H9 (cell line): ENCODE data around the gene B3GNT2. TPM values are rescaled to one million over a fixed set of nuclear protein-coding genes. Genes with fewer than 3 reads are reported as not detected.

Experiments used
- DNase-seq: peaks from one replicate; pipeline ENCODE4 v3.0.0-alpha.2; 2017
- H2AFZ ChIP-seq: one replicate; pipeline ENCODE4 v1.6.1; 2013; ENCODE audit warnings: mild to moderate bottlenecking, low read length, control low read depth, moderate library complexity
- H2AK5ac ChIP-seq: 2 replicates; pipeline ENCODE4 v1.6.1; 2013; ENCODE audit warnings: low read length, control low read depth, mixed read lengths; ENCODE audit not compliant: insufficient read length
- H2BK120ac ChIP-seq: one replicate; pipeline ENCODE4 v1.6.1; 2013; ENCODE audit warnings: low read depth, mild to moderate bottlenecking, low read length, control low read depth, inconsistent platforms; ENCODE audit not compliant: poor library complexity, severe bottlenecking
- H2BK12ac ChIP-seq: 2 replicates; pipeline ENCODE4 v1.6.1; 2013; ENCODE audit warnings: low read length, control low read depth, mixed read lengths, low read depth; ENCODE audit not compliant: insufficient read length
- H2BK15ac ChIP-seq: 2 replicates; pipeline ENCODE4 v1.6.1; 2013; ENCODE audit warnings: low read depth, low read length, control low read depth
- H2BK20ac ChIP-seq: one replicate; pipeline ENCODE4 v1.6.1; 2013; ENCODE audit warnings: low read depth, mild to moderate bottlenecking, low read length, control low read depth, inconsistent platforms; ENCODE audit not compliant: poor library complexity, severe bottlenecking
- H2BK5ac ChIP-seq: 2 replicates; pipeline ENCODE4 v1.6.1; 2013; ENCODE audit warnings: low read length, control low read depth, mixed read lengths; ENCODE audit not compliant: insufficient read length
- H3K14ac ChIP-seq: 2 replicates; pipeline ENCODE4 v1.6.1; 2013; ENCODE audit warnings: low read length, control low read depth; ENCODE audit not compliant: insufficient read depth
- H3K18ac ChIP-seq: 2 replicates; pipeline ENCODE4 v1.6.1; 2013; ENCODE audit warnings: low read depth, mild to moderate bottlenecking, mixed read lengths, low read length, control low read depth; ENCODE audit not compliant: insufficient read length
- H3K23ac ChIP-seq: 2 replicates; pipeline ENCODE4 v1.6.1; 2013; ENCODE audit warnings: low read length, control low read depth, mixed read lengths, low read depth; ENCODE audit not compliant: insufficient read length
- H3K23me2 ChIP-seq: 2 replicates; pipeline ENCODE4 v1.6.1; 2013; ENCODE audit warnings: low read depth, mild to moderate bottlenecking, mixed read lengths, low read length, control low read depth; ENCODE audit not compliant: insufficient read length, poor library complexity, severe bottlenecking
- H3K27ac ChIP-seq: 2 replicates; pipeline ENCODE4 v1.5.1; 2013; ENCODE audit warnings: low read length, control low read depth, mixed read lengths, low read depth; ENCODE audit not compliant: insufficient read length
- H3K27me3 ChIP-seq: 2 replicates; pipeline ENCODE4 v1.6.1; 2013; ENCODE audit warnings: low read length, control low read depth, inconsistent platforms; ENCODE audit not compliant: insufficient read depth
- H3K4ac ChIP-seq: 2 replicates; pipeline ENCODE4 v1.6.1; 2013; ENCODE audit warnings: low read depth, mild to moderate bottlenecking, control low read depth, inconsistent platforms, low read length, moderate library complexity
- H3K4me1 ChIP-seq: 2 replicates; pipeline ENCODE4 v1.6.1; 2013; ENCODE audit warnings: low read length, control low read depth, inconsistent platforms; ENCODE audit not compliant: insufficient read depth
- H3K4me2 ChIP-seq: 2 replicates; pipeline ENCODE4 v1.6.1; 2013; ENCODE audit warnings: low read length, control low read depth, mixed read lengths; ENCODE audit not compliant: insufficient read length, insufficient read depth
- H3K56ac ChIP-seq: 2 replicates; pipeline ENCODE4 v1.6.1; 2013; ENCODE audit warnings: low read depth, mild to moderate bottlenecking, mixed read lengths, low read length, control low read depth; ENCODE audit not compliant: insufficient read length
- H3K79me1 ChIP-seq: 2 replicates; pipeline ENCODE4 v1.6.1; 2013; ENCODE audit warnings: low read depth, mild to moderate bottlenecking, moderate library complexity, low read length, control low read depth, inconsistent platforms; ENCODE audit not compliant: insufficient read depth, poor library complexity, severe bottlenecking
- H3K79me2 ChIP-seq: 2 replicates; pipeline ENCODE4 v1.6.1; 2013; ENCODE audit warnings: low read length, control low read depth, inconsistent platforms; ENCODE audit not compliant: insufficient read depth
- H3K9ac ChIP-seq: 2 replicates; pipeline ENCODE4 v1.6.1; 2013; ENCODE audit warnings: low read length, control low read depth, mixed read lengths; ENCODE audit not compliant: insufficient read length; ENCODE audit errors: extremely low read depth
- H3K9me3 ChIP-seq: one replicate; pipeline ENCODE4 v1.6.1; 2013; ENCODE audit warnings: low read depth, low read length, inconsistent platforms; ENCODE audit not compliant: control insufficient read depth
- H3T11ph ChIP-seq: one replicate; pipeline ENCODE4 v1.6.1; 2013; ENCODE audit warnings: mild to moderate bottlenecking, low read length, control low read depth, inconsistent platforms
- H4K20me1 ChIP-seq: one replicate; pipeline ENCODE4 v1.6.1; 2013; ENCODE audit not compliant: control insufficient read depth, insufficient read length, insufficient read depth
- H4K5ac ChIP-seq: 2 replicates; pipeline ENCODE4 v1.6.1; 2013; ENCODE audit warnings: low read depth, mild to moderate bottlenecking, mixed read lengths, low read length, control low read depth; ENCODE audit not compliant: insufficient read length
- H4K8ac ChIP-seq: replicated peaks from 2 replicates; pipeline ENCODE4 v1.6.1; 2013; ENCODE audit warnings: low read length, control low read depth, mixed read lengths, low read depth; ENCODE audit not compliant: insufficient read length
- H4K91ac ChIP-seq: 2 replicates; pipeline ENCODE4 v1.6.1; 2013; ENCODE audit warnings: low read depth, mild to moderate bottlenecking, moderate library complexity, mixed read lengths, low read length, control low read depth; ENCODE audit not compliant: insufficient read length
- H3K27ac Mint-ChIP-seq, 3 experiments: 2 replicates in 2 of 3; 3 replicates in 1 of 3; pipeline ENCODE4 v1.8.0; 2020 to 2021; ENCODE audit warnings: mixed read lengths in 3 of 3, mild to moderate bottlenecking in 1 of 3, moderate library complexity in 1 of 3
- H3K27me3 Mint-ChIP-seq: 2 replicates; pipeline ENCODE4 v1.8.0; 2021; ENCODE audit warnings: low read depth, mild to moderate bottlenecking, moderate library complexity, mixed read lengths
- H3K36me3 Mint-ChIP-seq, 3 experiments: 2 replicates in 2 of 3; 3 replicates in 1 of 3; pipeline ENCODE4 v1.8.0; 2020 to 2021; ENCODE audit warnings: low read depth in 3 of 3, mixed read lengths in 3 of 3; ENCODE audit not compliant: insufficient read depth in 1 of 3
- H3K4me1 Mint-ChIP-seq, 2 experiments: 2 replicates each; pipeline ENCODE4 v1.8.0; 2020; ENCODE audit warnings: mixed read lengths in 2 of 2
- H3K4me3 Mint-ChIP-seq, 2 experiments: 2 replicates in 1 of 2; 3 replicates in 1 of 2; pipeline ENCODE4 v1.8.0; 2020 to 2021; ENCODE audit warnings: mild to moderate bottlenecking in 2 of 2, mixed read lengths in 2 of 2, moderate library complexity in 1 of 2
- H3K9me3 Mint-ChIP-seq, 2 experiments: 2 replicates in 1 of 2; 3 replicates in 1 of 2; pipeline ENCODE4 v1.8.0; 2020; ENCODE audit warnings: mild to moderate bottlenecking in 2 of 2, mixed read lengths in 2 of 2, moderate library complexity in 1 of 2
- WGBS: extraction: QIAGEN DNeasy Blood & Tissue Kit; methylation state at CpG from one replicate; pipeline ENCODE4 v1.1.7; 2013; ENCODE audit warnings: missing lambda C conversion rate, low lambda C conversion rate, mixed read lengths; ENCODE audit not compliant: insufficient read length; ENCODE audit errors: extremely low coverage; 5-methylcytosine and 5-hydroxymethylcytosine counted together
- total RNA-seq: library from RNA; stranded (reverse); gene quantifications from 2 replicates; pipeline ENCODE4 v1.2.1, GENCODE V29; 2021
- TF ChIP-seq, protein P1 (sequence below): fragments of 200-600 bp; sonication (generic); conservative IDR thresholded peaks from 3 replicates; pipeline ENCODE4 v1.8.0; 2021; ENCODE audit warnings: antibody characterized with exemption, mild to moderate bottlenecking

The B3GNT2 gene
- total RNA-seq, 1 experiment from 2014 or later, result 55.3 TPM

DNA sequence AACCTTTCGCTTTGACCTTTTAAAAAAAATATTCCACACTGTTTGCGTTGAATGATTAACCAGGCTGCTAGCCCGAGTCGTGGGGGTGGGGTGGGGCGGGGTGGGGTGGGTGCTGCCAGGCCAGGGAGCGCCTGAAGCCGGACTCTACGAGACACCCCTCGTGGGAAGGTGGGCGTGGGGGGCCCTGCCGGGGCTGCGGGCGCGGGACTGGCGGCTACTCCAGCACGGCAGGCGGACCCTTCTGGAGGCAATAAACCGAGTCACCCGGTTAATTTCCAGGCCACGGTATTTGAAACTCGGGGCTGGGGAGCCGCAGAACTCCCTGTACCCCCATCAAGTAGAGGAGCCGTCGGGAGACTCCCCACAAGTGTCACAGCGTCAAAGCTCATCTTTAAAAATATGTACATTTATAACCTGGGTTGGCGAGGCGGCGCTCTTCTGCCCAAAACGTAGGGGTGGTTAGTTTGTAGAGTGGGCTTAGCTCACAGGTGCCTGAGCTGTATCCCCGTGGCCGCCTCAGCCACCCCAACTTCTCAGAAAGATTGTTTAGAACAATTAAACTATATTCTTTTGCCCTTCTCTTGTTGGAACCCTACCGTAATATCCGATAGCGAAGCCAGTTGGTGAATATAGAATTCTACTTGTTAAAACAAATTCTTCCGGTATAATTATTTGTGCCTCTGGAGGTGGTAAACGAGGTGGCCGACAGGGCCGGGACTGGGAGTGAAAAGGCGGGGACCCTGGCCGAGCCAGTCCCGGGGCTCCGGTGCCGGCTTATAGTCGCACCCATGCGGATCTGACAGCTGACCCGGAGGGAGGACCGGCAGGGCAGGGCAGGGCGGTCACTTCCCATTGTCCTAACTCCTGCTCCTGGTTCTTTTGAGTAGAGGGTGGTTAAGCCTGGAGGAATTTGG, 1.4 kb downstream of the B3GNT2 start:
- peaks cover 44% of the 10 kb centered on the region for H3K79me2 ChIP-seq
- H4K8ac ChIP-seq, result no peak overlapping the region
- TF ChIP-seq, protein P1, sequence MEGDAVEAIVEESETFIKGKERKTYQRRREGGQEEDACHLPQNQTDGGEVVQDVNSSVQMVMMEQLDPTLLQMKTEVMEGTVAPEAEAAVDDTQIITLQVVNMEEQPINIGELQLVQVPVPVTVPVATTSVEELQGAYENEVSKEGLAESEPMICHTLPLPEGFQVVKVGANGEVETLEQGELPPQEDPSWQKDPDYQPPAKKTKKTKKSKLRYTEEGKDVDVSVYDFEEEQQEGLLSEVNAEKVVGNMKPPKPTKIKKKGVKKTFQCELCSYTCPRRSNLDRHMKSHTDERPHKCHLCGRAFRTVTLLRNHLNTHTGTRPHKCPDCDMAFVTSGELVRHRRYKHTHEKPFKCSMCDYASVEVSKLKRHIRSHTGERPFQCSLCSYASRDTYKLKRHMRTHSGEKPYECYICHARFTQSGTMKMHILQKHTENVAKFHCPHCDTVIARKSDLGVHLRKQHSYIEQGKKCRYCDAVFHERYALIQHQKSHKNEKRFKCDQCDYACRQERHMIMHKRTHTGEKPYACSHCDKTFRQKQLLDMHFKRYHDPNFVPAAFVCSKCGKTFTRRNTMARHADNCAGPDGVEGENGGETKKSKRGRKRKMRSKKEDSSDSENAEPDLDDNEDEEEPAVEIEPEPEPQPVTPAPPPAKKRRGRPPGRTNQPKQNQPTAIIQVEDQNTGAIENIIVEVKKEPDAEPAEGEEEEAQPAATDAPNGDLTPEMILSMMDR, result no peak
- no peaks in the 10 kb centered on the region for H3K27me3 ChIP-seq
- no peak overlapping the region for H2AK5ac ChIP-seq
- no peaks in the 10 kb centered on the region for H4K20me1 ChIP-seq
- H3K4me1 Mint-ChIP-seq, result peaks cover 48 to 49% of the 10 kb centered on the region in 2 experiments
- H2BK12ac ChIP-seq, result no peak overlapping the region
- H3K56ac ChIP-seq, result no peak overlapping the region
- peak overlapping the region; percentile 89 to 91 for H3K4me3 Mint-ChIP-seq
- no peak overlapping the region for H2BK20ac ChIP-seq
- H4K91ac ChIP-seq, result no peak overlapping the region
- H2BK5ac ChIP-seq, result no peak overlapping the region
- H2BK120ac ChIP-seq, result no peak overlapping the region
- peak overlapping the region; percentile 84 for H3K4me2 ChIP-seq
- H2BK15ac ChIP-seq, result no peak overlapping the region
- H3T11ph ChIP-seq, result no peak overlapping the region
- no peaks in the 10 kb centered on the region for H3K27me3 Mint-ChIP-seq
- H3K36me3 Mint-ChIP-seq, result peaks cover 0 to 3% (median 0%) of the 10 kb centered on the region in 3 experiments; a peak in 3 of 7 replicates
- no peaks in the 10 kb centered on the region for H3K9me3 Mint-ChIP-seq
- H3K27ac Mint-ChIP-seq, result peak overlapping the region in 1 of 3 experiments; percentile 65; a peak in 2 of 7 replicates
- no peak overlapping the region for H3K18ac ChIP-seq
- no peaks in the 10 kb centered on the region for H3K79me1 ChIP-seq
- peaks cover 9% of the 10 kb centered on the region for H3K23me2 ChIP-seq
- no CpG with 5 or more reads among the region's 48 CpGs for whole genome bisulfite sequencing
- H3K23ac ChIP-seq, result no peak overlapping the region
- H2AFZ ChIP-seq, result no peak overlapping the region
- no peaks in the 10 kb centered on the region for H3K9me3 ChIP-seq
- H3K4me1 ChIP-seq, result peaks cover 7% of the 10 kb centered on the region; the same call in 1 of the 2 replicates
- no peak overlapping the region for H3K14ac ChIP-seq
- H3K9ac ChIP-seq, result peak overlapping the region; percentile 41
- no peak for DNase-seq
- no peak overlapping the region for H3K4ac ChIP-seq
- H4K5ac ChIP-seq, result no peak overlapping the region
- H3K27ac ChIP-seq, result no peak overlapping the region
